HG02571 (cell line): ENCODE data around the gene HSD11B1.
"Not testable (repeated sequence)": the region's sequence is repeated elsewhere in the genome, so short reads cannot be mapped to it uniquely, and the experiment has no call there.

Experiments
- ATAC-seq: cut with Tn5 transposase; IDR thresholded peaks from one replicate; pipeline ENCODE4 v1.9.1; 2021; ENCODE audit warnings: mild to moderate bottlenecking, moderate library complexity; ENCODE audit not compliant: unreplicated experiment

The HSD11B1 gene

GRCh38 chr1:209689477-209689876 lies 15.2 kb upstream of the HSD11B1 start:
- no peak for ATAC-seq

GRCh38 chr1:209691237-209691636 lies 13.4 kb upstream of the HSD11B1 start:
- no peak for ATAC-seq

- no peak for ATAC-seq
Measured at GRCh38 chr1:209692296-209692695, 12.3 kb upstream of the HSD11B1 start.

GRCh38 chr1:209692745-209693504 lies 11.7 kb upstream of the HSD11B1 start:
- peak; percentile 67 for ATAC-seq

- ATAC-seq, result no peak
Measured at GRCh38 chr1:209696673-209697072, 8.0 kb upstream of the HSD11B1 start.

- no peak for ATAC-seq
Measured at GRCh38 chr1:209697126-209697525, 7.5 kb upstream of the HSD11B1 start.

- ATAC-seq, result not testable (repeated sequence)
Measured at GRCh38 chr1:209700686-209701085, 4.0 kb upstream of the HSD11B1 start.

GRCh38 chr1:209702832-209703231 lies 1.8 kb upstream of the HSD11B1 start:
- no peak for ATAC-seq

- ATAC-seq, result no peak
Measured at GRCh38 chr1:209703834-209704504, 677 bp upstream of the HSD11B1 start.

- no peak for ATAC-seq
Measured at GRCh38 chr1:209705033-209705598, 470 bp downstream of the HSD11B1 start.

- ATAC-seq, result no peak
Measured at GRCh38 chr1:209706622-209707021, 2.0 kb downstream of the HSD11B1 start.

GRCh38 chr1:209707308-209707707 lies 2.7 kb downstream of the HSD11B1 start:
- ATAC-seq, result no peak

- no peak for ATAC-seq
Measured at GRCh38 chr1:209708297-209708696, 3.7 kb downstream of the HSD11B1 start.

- no peak for ATAC-seq
Measured at GRCh38 chr1:209710093-209710492, 5.4 kb downstream of the HSD11B1 start.

- no peak for ATAC-seq
Measured at GRCh38 chr1:209710847-209711246, 6.2 kb downstream of the HSD11B1 start.

GRCh38 chr1:209714338-209714737 lies 9.7 kb downstream of the HSD11B1 start:
- ATAC-seq, result no peak

GRCh38 chr1:209715314-209715713 lies 10.7 kb downstream of the HSD11B1 start:
- ATAC-seq, result no peak

GRCh38 chr1:209717818-209718217 lies 13.2 kb downstream of the HSD11B1 start:
- no peak for ATAC-seq

GRCh38 chr1:209720326-209720725 lies 15.7 kb downstream of the HSD11B1 start:
- no peak for ATAC-seq

- no peak for ATAC-seq
Measured at GRCh38 chr1:209720826-209721225, 16.2 kb downstream of the HSD11B1 start.

GRCh38 chr1:209721323-209721722 lies 16.7 kb downstream of the HSD11B1 start:
- ATAC-seq, result no peak

GRCh38 chr1:209723265-209723664 lies 18.6 kb downstream of the HSD11B1 start:
- ATAC-seq, result no peak
